DND-41 (cell line): Measurements from ENCODE around the gene ARL13B.

Experiments
- EZH2 ChIP-seq: IDR thresholded peaks from 3 replicates; pipeline ENCODE4 v1.6.1; 2012; ENCODE audit warnings: borderline replicate concordance, low read depth, mild to moderate bottlenecking, moderate library complexity, low read length, inconsistent platforms; ENCODE audit not compliant: severe bottlenecking
- TF ChIP-seq, protein P1 (sequence below): IDR thresholded peaks from 2 replicates; pipeline ENCODE4 v1.5.1; 2012; ENCODE audit warnings: borderline replicate concordance, low read length, moderate library complexity, mild to moderate bottlenecking; ENCODE audit not compliant: poor library complexity, severe bottlenecking; ENCODE audit errors: extremely low read depth

GRCh38 chr3:93969997-93970396 is 10.0 kb upstream of the ARL13B start:
- TF ChIP-seq, protein P1, sequence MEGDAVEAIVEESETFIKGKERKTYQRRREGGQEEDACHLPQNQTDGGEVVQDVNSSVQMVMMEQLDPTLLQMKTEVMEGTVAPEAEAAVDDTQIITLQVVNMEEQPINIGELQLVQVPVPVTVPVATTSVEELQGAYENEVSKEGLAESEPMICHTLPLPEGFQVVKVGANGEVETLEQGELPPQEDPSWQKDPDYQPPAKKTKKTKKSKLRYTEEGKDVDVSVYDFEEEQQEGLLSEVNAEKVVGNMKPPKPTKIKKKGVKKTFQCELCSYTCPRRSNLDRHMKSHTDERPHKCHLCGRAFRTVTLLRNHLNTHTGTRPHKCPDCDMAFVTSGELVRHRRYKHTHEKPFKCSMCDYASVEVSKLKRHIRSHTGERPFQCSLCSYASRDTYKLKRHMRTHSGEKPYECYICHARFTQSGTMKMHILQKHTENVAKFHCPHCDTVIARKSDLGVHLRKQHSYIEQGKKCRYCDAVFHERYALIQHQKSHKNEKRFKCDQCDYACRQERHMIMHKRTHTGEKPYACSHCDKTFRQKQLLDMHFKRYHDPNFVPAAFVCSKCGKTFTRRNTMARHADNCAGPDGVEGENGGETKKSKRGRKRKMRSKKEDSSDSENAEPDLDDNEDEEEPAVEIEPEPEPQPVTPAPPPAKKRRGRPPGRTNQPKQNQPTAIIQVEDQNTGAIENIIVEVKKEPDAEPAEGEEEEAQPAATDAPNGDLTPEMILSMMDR, result no peak
- no peak for TF ChIP-seq EZH2
